Hepatocyte (in vitro differentiated cells): ENCODE data around the gene CSTF3.

Experiments
- EZH2 ChIP-seq: fragments of 200-600 bp; sonication (generic); IDR thresholded peaks from 2 replicates; pipeline ENCODE4 v1.6.1; 2016; ENCODE audit warnings: antibody characterized with exemption, mild to moderate bottlenecking, borderline replicate concordance
- EZH2phosphoT487 ChIP-seq: fragments of 200-600 bp; sonication (generic); IDR thresholded peaks from one replicate; pipeline ENCODE4 v1.6.1; 2018; ENCODE audit warnings: antibody characterized with exemption, mild to moderate bottlenecking, low read depth, moderate library complexity; ENCODE audit not compliant: unreplicated experiment, severe bottlenecking
- TF ChIP-seq, protein P1 (sequence below): fragments of 200-600 bp; sonication (generic); IDR thresholded peaks from 2 replicates; pipeline ENCODE4 v1.5.1; 2016; ENCODE audit warnings: antibody characterized with exemption, mild to moderate bottlenecking; ENCODE audit not compliant: poor library complexity

DNA sequence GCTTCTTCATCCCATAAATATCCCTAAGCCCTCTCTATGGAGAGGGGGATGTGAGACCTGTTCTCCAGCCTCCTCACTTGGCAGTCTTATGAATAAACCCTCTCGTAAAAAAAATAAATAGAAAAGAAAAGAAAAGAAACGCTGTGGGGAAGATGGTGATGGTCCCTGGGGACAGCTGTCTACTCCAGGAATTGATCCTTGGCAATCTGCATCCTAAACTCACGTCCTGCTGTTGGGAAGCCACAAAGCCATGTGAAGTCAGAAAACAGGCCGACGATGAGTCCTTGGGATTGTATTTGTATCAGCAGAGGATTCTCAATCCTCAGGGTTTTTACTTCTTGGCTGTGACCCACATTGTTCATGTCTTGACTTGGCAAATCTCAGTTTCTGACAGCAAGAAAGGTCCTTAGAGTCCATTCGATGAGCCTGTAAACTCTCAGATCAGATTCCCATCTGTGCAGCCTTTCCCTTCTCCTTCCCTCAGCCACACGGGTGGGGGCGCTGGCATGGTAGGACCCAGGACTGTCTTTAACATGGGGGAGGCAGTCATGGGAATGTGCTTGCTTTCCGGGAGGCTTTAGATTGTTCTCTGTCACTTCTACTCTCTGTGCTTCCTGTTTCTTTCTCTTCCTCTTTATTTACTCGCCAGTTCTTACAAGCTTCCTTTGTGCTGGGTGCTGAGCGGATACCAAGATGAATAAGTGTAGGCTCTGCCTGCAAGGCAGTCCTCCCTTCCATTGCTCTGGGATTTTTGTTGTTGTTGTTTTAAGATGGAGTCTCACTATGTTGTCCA lies 97.1 kb downstream of the CSTF3 start:
- TF ChIP-seq, protein P1, sequence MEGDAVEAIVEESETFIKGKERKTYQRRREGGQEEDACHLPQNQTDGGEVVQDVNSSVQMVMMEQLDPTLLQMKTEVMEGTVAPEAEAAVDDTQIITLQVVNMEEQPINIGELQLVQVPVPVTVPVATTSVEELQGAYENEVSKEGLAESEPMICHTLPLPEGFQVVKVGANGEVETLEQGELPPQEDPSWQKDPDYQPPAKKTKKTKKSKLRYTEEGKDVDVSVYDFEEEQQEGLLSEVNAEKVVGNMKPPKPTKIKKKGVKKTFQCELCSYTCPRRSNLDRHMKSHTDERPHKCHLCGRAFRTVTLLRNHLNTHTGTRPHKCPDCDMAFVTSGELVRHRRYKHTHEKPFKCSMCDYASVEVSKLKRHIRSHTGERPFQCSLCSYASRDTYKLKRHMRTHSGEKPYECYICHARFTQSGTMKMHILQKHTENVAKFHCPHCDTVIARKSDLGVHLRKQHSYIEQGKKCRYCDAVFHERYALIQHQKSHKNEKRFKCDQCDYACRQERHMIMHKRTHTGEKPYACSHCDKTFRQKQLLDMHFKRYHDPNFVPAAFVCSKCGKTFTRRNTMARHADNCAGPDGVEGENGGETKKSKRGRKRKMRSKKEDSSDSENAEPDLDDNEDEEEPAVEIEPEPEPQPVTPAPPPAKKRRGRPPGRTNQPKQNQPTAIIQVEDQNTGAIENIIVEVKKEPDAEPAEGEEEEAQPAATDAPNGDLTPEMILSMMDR = no peak
- TF ChIP-seq EZH2 = no peak
- TF ChIP-seq EZH2phosphoT487 = no peak
